ENCODE data around the gene DCTN4.

DNA sequence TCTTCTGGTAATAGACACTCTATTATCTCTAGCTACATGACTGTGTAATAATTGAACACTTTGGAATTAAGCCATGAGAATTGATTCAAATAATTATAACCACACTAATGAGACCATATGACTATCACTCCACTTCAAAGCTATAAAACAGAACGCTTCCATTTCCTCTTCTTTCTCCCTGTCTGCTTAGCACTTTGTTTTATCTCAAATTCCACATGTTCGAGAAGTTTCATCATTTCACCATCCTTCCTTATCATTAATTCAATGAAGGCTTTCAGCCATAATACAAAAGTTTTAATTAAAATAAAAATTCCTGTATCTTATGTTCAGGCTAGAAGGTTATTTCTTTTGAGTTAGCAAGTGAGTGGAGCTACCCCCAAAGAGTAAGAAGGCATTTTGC is 7.4 kb upstream of the DCTN4 start:
- TF ChIP-seq POLR2AphosphoS5 (IDR thresholded peaks at IDR 0.05; ENCODE audit: borderline replicate concordance, low read depth, low read length) (no peak), EZH2 (IDR thresholded peaks at IDR 0.05) (no peak), FOXP2 (optimal IDR thresholded peaks at IDR 0.05; ENCODE audit: control extremely low read depth, extremely low read length, insufficient read depth) (no peak)

All from SK-N-MC (cell line).